ENCODE measurements around the gene VPS18.

DNA sequence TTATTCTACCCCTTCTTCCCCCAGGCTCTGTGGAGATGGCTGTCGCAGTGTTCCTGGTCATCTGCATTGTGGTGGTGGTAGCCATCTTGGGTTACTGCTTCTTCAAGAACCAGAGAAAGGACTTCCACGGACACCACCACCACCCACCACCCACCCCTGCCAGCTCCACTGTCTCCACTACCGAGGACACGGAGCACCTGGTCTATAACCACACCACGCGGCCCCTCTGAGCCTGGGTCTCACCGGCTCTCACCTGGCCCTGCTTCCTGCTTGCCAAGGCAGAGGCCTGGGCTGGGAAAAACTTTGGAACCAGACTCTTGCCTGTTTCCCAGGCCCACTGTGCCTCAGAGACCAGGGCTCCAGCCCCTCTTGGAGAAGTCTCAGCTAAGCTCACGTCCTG is 37.5 kb upstream of the VPS18 start:
- TF ChIP-seq CTCF (conservative IDR thresholded peaks at IDR 0.05 in 1 of 2, IDR thresholded peaks at IDR 0.05 in 1 of 2; ENCODE audit: extremely low read depth in 1 of 2, insufficient read depth in 1 of 2, low read depth in 1 of 2, low read length in 2 of 2) (no peak), EZH2 (IDR thresholded peaks at IDR 0.05; ENCODE audit: borderline replicate concordance, low read length) (no peak)

Measured in mammary epithelial cell (primary cell).